GM23338 (cell line): Measurements from ENCODE around the gene PTPN7. TPM values are rescaled to one million over a fixed set of nuclear protein-coding genes. Genes with fewer than 3 reads are reported as not detected.

ENCODE experiments used
- ATAC-seq: fragments of 200-7000 bp; cut with Tn5 transposase; 3 replicates; pipeline ENCODE4 v1.9.1; 2020
- DNase-seq: peaks from one replicate; pipeline ENCODE4 v3.0.0-alpha.2; 2015; ENCODE audit warnings: low spot score
- H2AFZ ChIP-seq: fragments of 200-600 bp; sonication (generic); 2 replicates; pipeline ENCODE4 v1.8.0; 2016; ENCODE audit warnings: antibody characterized with exemption, mild to moderate bottlenecking, moderate library complexity
- H3F3A ChIP-seq: fragments of 200-600 bp; sonication (generic); replicated peaks from 2 replicates; pipeline ENCODE4 v1.8.0; 2017; ENCODE audit warnings: antibody characterized with exemption, mixed run types, low read depth
- H3K27ac ChIP-seq: fragments of 200-600 bp; sonication (generic); 2 replicates; pipeline ENCODE4 v1.6.1; 2016; ENCODE audit warnings: low read depth
- H3K27me3 ChIP-seq: fragments of 200-600 bp; sonication (generic); 2 replicates; pipeline ENCODE4 v1.8.0; 2016; ENCODE audit warnings: mild to moderate bottlenecking, mixed run types, moderate library complexity; ENCODE audit not compliant: insufficient read depth
- H3K36me3 ChIP-seq: fragments of 200-600 bp; sonication (generic); 2 replicates; pipeline ENCODE4 v1.8.0; 2016; ENCODE audit warnings: mild to moderate bottlenecking; ENCODE audit not compliant: insufficient read depth
- H3K4me1 ChIP-seq: fragments of 200-600 bp; sonication (generic); 2 replicates; pipeline ENCODE4 v1.8.0; 2016; ENCODE audit warnings: mild to moderate bottlenecking, moderate library complexity; ENCODE audit not compliant: insufficient read depth
- H3K4me2 ChIP-seq: fragments of 200-600 bp; sonication (generic); 2 replicates; pipeline ENCODE4 v1.7.1; 2017; ENCODE audit warnings: mixed run types
- H3K4me3 ChIP-seq: fragments of 200-600 bp; sonication (generic); 2 replicates; pipeline ENCODE4 v1.6.1; 2016; ENCODE audit warnings: mixed run types
- H3K79me2 ChIP-seq: fragments of 200-600 bp; sonication (generic); replicated peaks from 2 replicates; pipeline ENCODE4 v1.8.0; 2017; ENCODE audit warnings: mild to moderate bottlenecking; ENCODE audit not compliant: insufficient read depth
- H3K9me2 ChIP-seq: fragments of 200-600 bp; sonication (generic); 2 replicates; pipeline ENCODE4 v1.8.0; 2017; ENCODE audit not compliant: insufficient read depth
- H4K20me1 ChIP-seq: fragments of 200-600 bp; sonication (generic); replicated peaks from 2 replicates; pipeline ENCODE4 v1.8.0; 2017; ENCODE audit warnings: mild to moderate bottlenecking; ENCODE audit not compliant: insufficient read depth
- H3K27ac Mint-ChIP-seq: 2 replicates; pipeline ENCODE4 v1.8.0; 2020; ENCODE audit warnings: inconsistent platforms, mild to moderate bottlenecking, moderate library complexity, mixed read lengths
- H3K27me3 Mint-ChIP-seq: 3 replicates; pipeline ENCODE4 v1.8.0; 2022; ENCODE audit warnings: low read depth, mild to moderate bottlenecking, moderate library complexity, mixed read lengths, inconsistent platforms; ENCODE audit not compliant: insufficient read depth, poor library complexity
- H3K36me3 Mint-ChIP-seq: 3 replicates; pipeline ENCODE4 v1.8.0; 2021; ENCODE audit warnings: low read depth, mild to moderate bottlenecking, inconsistent platforms, moderate library complexity, mixed read lengths
- H3K4me1 Mint-ChIP-seq: 3 replicates; pipeline ENCODE4 v1.8.0; 2020; ENCODE audit warnings: mild to moderate bottlenecking, inconsistent platforms, mixed read lengths
- H3K4me3 Mint-ChIP-seq: 3 replicates; pipeline ENCODE4 v1.8.0; 2021; ENCODE audit warnings: moderate library complexity, mild to moderate bottlenecking, inconsistent platforms, mixed read lengths
- H3K9me3 Mint-ChIP-seq: 3 replicates; pipeline ENCODE4 v1.8.0; 2020; ENCODE audit warnings: moderate library complexity, mild to moderate bottlenecking, inconsistent platforms, mixed read lengths
- CREB1 ChIP-seq: fragments of 250-450 bp; sonication (Bioruptor Pico); IDR thresholded peaks from 2 replicates; pipeline ENCODE4 v1.5.0; 2020; ENCODE audit warnings: low read depth, mild to moderate bottlenecking, moderate library complexity
- CTCF ChIP-seq, 2 experiments: fragments of 200-600 bp in 1 of 2; sonication (generic) in 1 of 2; conservative IDR thresholded peaks; 2 replicates each; pipeline versions ENCODE4 v1.5.1 to v1.6.1; 2016 to 2017; ENCODE audit warnings: antibody characterized with exemption in 2 of 2, low read depth in 2 of 2, mild to moderate bottlenecking in 2 of 2, moderate library complexity in 1 of 2
- ETS1 ChIP-seq: IDR thresholded peaks from 2 replicates; pipeline ENCODE4 v1.6.1; 2016; ENCODE audit warnings: antibody characterized with exemption
- EZH2 ChIP-seq: fragments of 200-600 bp; sonication (generic); IDR thresholded peaks from one replicate; pipeline ENCODE4 v1.8.0; 2017; ENCODE audit warnings: antibody characterized with exemption, mild to moderate bottlenecking, low read depth; ENCODE audit not compliant: unreplicated experiment
- EZH2phosphoT487 ChIP-seq: fragments of 200-600 bp; sonication (generic); IDR thresholded peaks from one replicate; pipeline ENCODE4 v1.8.1; 2018; ENCODE audit warnings: antibody characterized with exemption; ENCODE audit not compliant: unreplicated experiment
- JUNB ChIP-seq: IDR thresholded peaks from one replicate; pipeline ENCODE4 v1.6.1; 2016; ENCODE audit warnings: antibody characterized with exemption; ENCODE audit not compliant: unreplicated experiment
- NANOG ChIP-seq: IDR thresholded peaks from 2 replicates; pipeline ENCODE4 v1.6.1; 2016; ENCODE audit warnings: antibody characterized with exemption, borderline replicate concordance
- POLR2AphosphoS5 ChIP-seq: IDR thresholded peaks from 2 replicates; pipeline ENCODE4 v1.6.1; 2016; ENCODE audit warnings: antibody characterized with exemption, low read depth
- REST ChIP-seq: IDR thresholded peaks from one replicate; pipeline ENCODE4 v1.6.1; 2018; ENCODE audit warnings: antibody characterized with exemption; ENCODE audit not compliant: unreplicated experiment
- STAT1 ChIP-seq: IDR thresholded peaks from one replicate; pipeline ENCODE4 v1.6.1; 2016; ENCODE audit warnings: antibody characterized with exemption; ENCODE audit not compliant: unreplicated experiment
- ZNF114 ChIP-seq: fragments of 250-450 bp; sonication (Bioruptor Pico); IDR thresholded peaks from 2 replicates; pipeline ENCODE4 v1.5.0; 2020; ENCODE audit warnings: mild to moderate bottlenecking, moderate library complexity
- ZNF331 ChIP-seq: fragments of 250-450 bp; sonication (Bioruptor Pico); IDR thresholded peaks from 2 replicates; pipeline ENCODE4 v1.5.0; 2020; ENCODE audit warnings: low read depth, mild to moderate bottlenecking, moderate library complexity
- ZNF462 ChIP-seq: fragments of 250-450 bp; sonication (Bioruptor Pico); IDR thresholded peaks from 2 replicates; pipeline ENCODE4 v1.5.0; 2020; ENCODE audit warnings: mild to moderate bottlenecking, moderate library complexity
- polyA plus RNA-seq: library from polyadenylated mRNA; unstranded; fragments of >200 nt; fragmentation: Nextera tagmentation; extraction: Ambion mirVana; gene quantifications from 2 replicates; pipeline ENCODE4 v1.2.1, GENCODE V29; 2016
- total RNA-seq: library from RNA; depleted of rRNA; stranded (reverse); fragments of >200 nt; shearing (Covaris generic); gene quantifications from 2 replicates; pipeline ENCODE4 v1.2.3, GENCODE V29; 2014

Gene PTPN7
- total and polyA plus RNA-seq, 2 experiments from 2014 or later: not detected

GRCh38 chr1:202161151-202162046 lies 997 bp upstream of the PTPN7 start:
- Histone ChIP-seq H3K79me2 (no peaks in the 10 kb centered on the region), H3K9me2 (no peaks in the 10 kb centered on the region), H2AFZ (peak overlapping the region; percentile 74; the same call in 1 of the 2 replicates), H4K20me1 (no peaks in the 10 kb centered on the region), H3K4me2 (no peak overlapping the region), H3K27ac (no peak overlapping the region), H3K4me1 (peaks cover 14% of the 10 kb centered on the region), H3K36me3 (no peaks in the 10 kb centered on the region), H3K27me3 (no peaks in the 10 kb centered on the region), H3F3A (0 out of 2 replicates have a peak, but pooled peaks cover 2% of the 10 kb centered on the region), H3K4me3 (no peak overlapping the region)
- no peak overlapping the region for H3K27ac Mint-ChIP-seq
- H3K4me1 Mint-ChIP-seq: peaks cover 54% of the 10 kb centered on the region
- no peak for ATAC-seq
- peaks cover 3% of the 10 kb centered on the region; the same call in 1 of the 3 replicates for H3K9me3 Mint-ChIP-seq
- no peak for DNase-seq
- peaks cover 19% of the 10 kb centered on the region for H3K27me3 Mint-ChIP-seq
- TF ChIP-seq ETS1 (no peak), STAT1 (no peak), ZNF331 (CRISPR knock-in tag) (no peak), CTCF (conservative IDR thresholded peaks at IDR 0.05; ENCODE audit: low read depth in 2 of 2) (no peak), EZH2 (no peak), EZH2phosphoT487 (no peak), NANOG (no peak), POLR2AphosphoS5 (no peak), REST (no peak), JUNB (no peak), ZNF114 (CRISPR knock-in tag) (no peak), CREB1 (CRISPR knock-in tag) (no peak), ZNF462 (CRISPR knock-in tag) (no peak)
- H3K36me3 Mint-ChIP-seq: no peaks in the 10 kb centered on the region
- H3K4me3 Mint-ChIP-seq: no peak overlapping the region
